CD14-positive monocyte (primary cell): ENCODE results near the gene TMEM235. TPM values are rescaled to one million over a fixed set of nuclear protein-coding genes. Genes with fewer than 3 reads are reported as not detected.

Experiments used
- DNase-seq, 3 donors: peaks; one replicate each; pipeline ENCODE4 v3.0.0-alpha.2; 2011 to 2022
- H2AFZ ChIP-seq: 2 replicates; pipeline ENCODE4 v1.6.0; 2012; ENCODE audit warnings: mild to moderate bottlenecking, low read depth, low read length, inconsistent platforms; ENCODE audit not compliant: insufficient read depth, poor library complexity, severe bottlenecking
- H3K27ac ChIP-seq, 2 donors: 1 replicate in 1 of 2; 2 replicates in 1 of 2; pipeline ENCODE4 v1.5.1; 2012 to 2013; ENCODE audit warnings: low read length in 2 of 2, control low read depth in 1 of 2, inconsistent platforms in 1 of 2, low read depth in 1 of 2, mild to moderate bottlenecking in 1 of 2
- H3K27me3 ChIP-seq, 2 donors: one replicate each; pipeline versions ENCODE4 v1.6.0 to v1.6.1; 2011 to 2013; ENCODE audit warnings: low read length in 2 of 2; ENCODE audit not compliant: control insufficient read depth in 2 of 2, insufficient read depth in 2 of 2
- H3K36me3 ChIP-seq, 2 donors: replicated peaks in 1 of 2; 1 replicate in 1 of 2; 2 replicates in 1 of 2; pipeline versions ENCODE4 v1.5.1 to v1.6.1; 2012 to 2013; ENCODE audit warnings: low read length in 2 of 2, control low read depth in 1 of 2, inconsistent platforms in 1 of 2, mild to moderate bottlenecking in 1 of 2; ENCODE audit not compliant: insufficient read depth in 2 of 2, control insufficient read depth in 1 of 2
- H3K4me1 ChIP-seq, 2 donors: 1 replicate in 1 of 2; 2 replicates in 1 of 2; pipeline versions ENCODE4 v1.5.1 to v1.6.1; 2012 to 2013; ENCODE audit warnings: low read length in 2 of 2, control low read depth in 1 of 2, inconsistent platforms in 1 of 2, mild to moderate bottlenecking in 1 of 2, moderate library complexity in 1 of 2; ENCODE audit not compliant: insufficient read depth in 2 of 2, control insufficient read depth in 1 of 2
- H3K4me2 ChIP-seq: replicated peaks from 2 replicates; pipeline ENCODE3; 2012; ENCODE audit warnings: low read length, moderate library complexity, mild to moderate bottlenecking; ENCODE audit not compliant: poor library complexity, severe bottlenecking; ENCODE audit errors: extremely low read depth
- H3K4me3 ChIP-seq, 3 experiments: fragments of 200-600 bp in 1 of 3; sonication (generic) in 1 of 3; replicated peaks in 1 of 3; 1 replicate in 2 of 3; 2 replicates in 1 of 3; pipeline ENCODE4 v1.5.1; 2011 to 2013; ENCODE audit warnings: low read length in 3 of 3, mild to moderate bottlenecking in 3 of 3, control low read depth in 2 of 3, low read depth in 2 of 3, inconsistent platforms in 1 of 3, moderate library complexity in 1 of 3
- H3K79me2 ChIP-seq: 2 replicates; pipeline ENCODE4 v1.6.0; 2012; ENCODE audit warnings: mild to moderate bottlenecking, control low read depth, inconsistent platforms, low read length, moderate library complexity; ENCODE audit not compliant: insufficient read depth
- H3K9ac ChIP-seq: 2 replicates; pipeline ENCODE4 v1.6.0; 2017; ENCODE audit warnings: low read length, mild to moderate bottlenecking; ENCODE audit not compliant: insufficient read depth, poor library complexity, severe bottlenecking
- H3K9me3 ChIP-seq, 2 donors: replicated peaks in 1 of 2; 1 replicate in 1 of 2; 2 replicates in 1 of 2; pipeline versions ENCODE4 v1.5.1 to v1.6.1; 2012 to 2013; ENCODE audit warnings: low read length in 2 of 2, control low read depth in 1 of 2; ENCODE audit not compliant: control insufficient read depth in 1 of 2, insufficient read depth in 1 of 2
- H4K20me1 ChIP-seq: 2 replicates; pipeline ENCODE4 v1.6.0; 2012; ENCODE audit warnings: mild to moderate bottlenecking, low read length, control low read depth, moderate library complexity; ENCODE audit not compliant: insufficient read depth
- H3K27ac Mint-ChIP-seq, 7 donors: one replicate each; pipeline ENCODE4 v1.8.0; 2020; ENCODE audit warnings: mild to moderate bottlenecking in 7 of 7, mixed read lengths in 7 of 7, moderate library complexity in 6 of 7, inconsistent platforms in 2 of 7
- H3K27me3 Mint-ChIP-seq, 3 donors: one replicate each; pipeline ENCODE4 v1.8.0; 2021 to 2022; ENCODE audit warnings: low read depth in 3 of 3, mild to moderate bottlenecking in 3 of 3, mixed read lengths in 3 of 3, moderate library complexity in 3 of 3, inconsistent platforms in 1 of 3
- H3K36me3 Mint-ChIP-seq, 2 donors: one replicate each; pipeline ENCODE4 v1.8.0; 2020; ENCODE audit warnings: mixed read lengths in 2 of 2, inconsistent platforms in 1 of 2, mild to moderate bottlenecking in 1 of 2
- H3K4me1 Mint-ChIP-seq: one replicate; pipeline ENCODE4 v1.8.0; 2020; ENCODE audit warnings: mild to moderate bottlenecking, mixed read lengths
- H3K4me3 Mint-ChIP-seq, 2 donors: one replicate each; pipeline ENCODE4 v1.8.0; 2020; ENCODE audit warnings: mild to moderate bottlenecking in 2 of 2, mixed read lengths in 2 of 2, moderate library complexity in 1 of 2
- H3K9me3 Mint-ChIP-seq, 7 donors: one replicate each; pipeline ENCODE4 v1.8.0; 2020 to 2022; ENCODE audit warnings: mixed read lengths in 7 of 7, mild to moderate bottlenecking in 6 of 7, moderate library complexity in 6 of 7, inconsistent platforms in 2 of 7
- WGBS: methylation state at CpG from one replicate; pipeline ENCODE4 v1.1.5; 2013; ENCODE audit warnings: missing lambda C conversion rate; ENCODE audit not compliant: insufficient coverage; 5-methylcytosine and 5-hydroxymethylcytosine counted together
- intact Hi-C, 2 donors: fragments of 100-400 bp; cut with micrococcal nuclease; formaldehyde crosslinking; loops; one replicate each; pipeline versions ENCODE4 v1.15.0 to v1.15.1; 2023
- polyA plus RNA-seq, 3 donors: library from polyadenylated mRNA; depleted of rRNA in 1 of 3; unstranded in 2 of 3; stranded (reverse) in 1 of 3; fragments of 300-500 nt in 2 of 3; fragments of >200 nt in 1 of 3; fragmentation: Illumina TruSeq in 2 of 3; gene quantifications; 1 replicate in 2 of 3; 2 replicates in 1 of 3; pipeline ENCODE4 v1.2.3, GENCODE V29; 2012 to 2021
- TF ChIP-seq, protein P1 (sequence below): fragments of 200-600 bp; IDR thresholded peaks from one replicate; pipeline ENCODE4 v1.8.0; 2022; ENCODE audit warnings: antibody characterized with exemption, mild to moderate bottlenecking

The TMEM235 gene
- polyA plus RNA-seq, 3 donors, result not detected

DNA sequence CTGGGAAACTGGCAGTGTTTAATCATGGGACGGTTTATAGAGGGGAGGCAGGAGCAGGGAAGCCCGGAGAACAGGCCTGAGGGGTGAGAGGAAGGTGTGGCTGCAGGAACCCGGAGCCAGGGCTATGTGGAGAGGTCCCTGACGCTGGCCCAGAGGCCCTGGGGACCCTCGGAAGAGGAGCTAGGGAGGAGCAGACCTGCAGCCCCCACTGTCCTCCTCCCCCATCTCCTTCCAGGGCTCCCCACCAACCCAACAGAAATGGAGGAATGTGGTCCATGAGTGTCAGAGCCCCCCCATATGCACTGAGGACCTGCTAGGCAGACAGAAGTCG is 20.3 kb downstream of the TMEM235 start:
- Histone ChIP-seq H3K27ac (no peak overlapping the region), H3K79me2 (no peaks in the 10 kb centered on the region), H2AFZ (no peak overlapping the region), H3K9ac (no peak overlapping the region), H3K36me3 (no peaks in the 10 kb centered on the region), H3K4me3 (no peak overlapping the region), H4K20me1 (no peaks in the 10 kb centered on the region), H3K4me2 (no peak overlapping the region), H3K27me3 (peaks cover 0 to 10% of the 10 kb centered on the region in 2 donors), H3K4me1 (peaks cover 26 to 37% of the 10 kb centered on the region in 2 donors), H3K9me3 (no peaks in the 10 kb centered on the region)
- 29% methylated on average over 3 of the region's 6 CpGs for WGBS
- DNase-seq, result no peak
- TF ChIP-seq, protein P1, sequence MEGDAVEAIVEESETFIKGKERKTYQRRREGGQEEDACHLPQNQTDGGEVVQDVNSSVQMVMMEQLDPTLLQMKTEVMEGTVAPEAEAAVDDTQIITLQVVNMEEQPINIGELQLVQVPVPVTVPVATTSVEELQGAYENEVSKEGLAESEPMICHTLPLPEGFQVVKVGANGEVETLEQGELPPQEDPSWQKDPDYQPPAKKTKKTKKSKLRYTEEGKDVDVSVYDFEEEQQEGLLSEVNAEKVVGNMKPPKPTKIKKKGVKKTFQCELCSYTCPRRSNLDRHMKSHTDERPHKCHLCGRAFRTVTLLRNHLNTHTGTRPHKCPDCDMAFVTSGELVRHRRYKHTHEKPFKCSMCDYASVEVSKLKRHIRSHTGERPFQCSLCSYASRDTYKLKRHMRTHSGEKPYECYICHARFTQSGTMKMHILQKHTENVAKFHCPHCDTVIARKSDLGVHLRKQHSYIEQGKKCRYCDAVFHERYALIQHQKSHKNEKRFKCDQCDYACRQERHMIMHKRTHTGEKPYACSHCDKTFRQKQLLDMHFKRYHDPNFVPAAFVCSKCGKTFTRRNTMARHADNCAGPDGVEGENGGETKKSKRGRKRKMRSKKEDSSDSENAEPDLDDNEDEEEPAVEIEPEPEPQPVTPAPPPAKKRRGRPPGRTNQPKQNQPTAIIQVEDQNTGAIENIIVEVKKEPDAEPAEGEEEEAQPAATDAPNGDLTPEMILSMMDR, result no peak
- Mint-ChIP-seq H3K27me3 (peaks cover 7 to 10% (median 8%) of the 10 kb centered on the region in 3 donors), H3K9me3 (peaks cover 0 to 2% (median 0%) of the 10 kb centered on the region in 7 donors), H3K4me1 (peaks cover 27% of the 10 kb centered on the region), H3K4me3 (peak overlapping the region in 1 of 2 donors; percentile 39), H3K27ac (peak overlapping the region in 3 of 7 donors; percentile 30 to 80 (median 57)), H3K36me3 (no peaks in the 10 kb centered on the region)
- intact Hi-C loops, result loop anchor here (2.0 to 5.0 kb wide), 4 partner anchors 39 to 456 kb away; partner anchors contain the start of gene BIRC5 (in 2 of the 2)

DNA sequence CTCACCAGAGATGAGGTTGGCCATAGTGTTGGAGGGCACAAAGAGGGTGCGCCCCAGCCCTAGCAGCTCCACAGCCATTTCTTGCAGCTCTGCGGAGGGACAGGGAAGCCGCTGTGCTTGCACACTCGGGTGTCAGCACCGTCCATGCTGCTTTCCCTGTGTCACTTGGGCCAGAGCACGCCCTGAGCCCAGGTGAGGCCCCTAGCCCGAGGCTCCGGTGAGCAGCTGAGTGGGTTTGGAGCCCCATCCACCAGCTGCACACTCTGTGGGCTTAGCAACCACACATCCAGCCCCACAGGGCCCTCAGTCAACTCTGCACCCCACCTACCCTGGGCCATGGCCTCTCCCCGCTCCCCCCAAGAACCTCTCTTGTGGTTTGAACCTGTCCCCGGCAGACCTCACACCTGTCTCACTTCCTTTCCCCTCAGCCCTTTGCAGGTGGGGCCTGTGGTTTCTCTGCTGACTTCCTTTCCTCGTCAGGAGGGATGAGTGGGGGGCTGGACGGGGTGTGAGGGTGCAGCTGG is 20.7 kb downstream of the TMEM235 start:
- H3K4me1 Mint-ChIP-seq, result peaks cover 31% of the 10 kb centered on the region

More for the DNA sequence above, 20.7 kb downstream of the TMEM235 start:
- H3K4me2 ChIP-seq, result no peak overlapping the region
- peaks cover 30 to 41% of the 10 kb centered on the region in 2 donors for H3K4me1 ChIP-seq
- no peak overlapping the region for H3K4me3 ChIP-seq
- peaks cover 7 to 10% (median 8%) of the 10 kb centered on the region in 3 donors for H3K27me3 Mint-ChIP-seq
- no peaks in the 10 kb centered on the region for H3K36me3 Mint-ChIP-seq
- no peak overlapping the region for H3K27ac ChIP-seq
- H3K9me3 Mint-ChIP-seq, result peaks cover 0 to 2% (median 0%) of the 10 kb centered on the region in 7 donors
- peak overlapping the region in 1 of 2 donors; percentile 49 for H3K4me3 Mint-ChIP-seq
- TF ChIP-seq, protein P1, result no peak
- H3K79me2 ChIP-seq, result no peaks in the 10 kb centered on the region
- H3K36me3 ChIP-seq, result no peaks in the 10 kb centered on the region
- DNase-seq, result no peak
- 64% methylated on average over 7 of the region's 12 CpGs for WGBS
- no peak overlapping the region for H3K9ac ChIP-seq
- H3K27me3 ChIP-seq, result peaks cover 0 to 10% of the 10 kb centered on the region in 2 donors
- no peak overlapping the region for H2AFZ ChIP-seq
- no peaks in the 10 kb centered on the region for H4K20me1 ChIP-seq
- no peaks in the 10 kb centered on the region for H3K9me3 ChIP-seq
- intact Hi-C loops, result loop anchor here (5.0 kb wide), 3 partner anchors 40 to 455 kb away; partner anchors contain the start of gene BIRC5 (in 2 of the 2)
- peak overlapping the region in 1 of 7 donors; percentile 10 for H3K27ac Mint-ChIP-seq
